Diencephalon (tissue), 1 donor: ENCODE data around the gene RPL31. TPM values are rescaled to one million over a fixed set of nuclear protein-coding genes. Genes with fewer than 3 reads are reported as not detected.

ENCODE experiments used
- total RNA-seq: library from RNA; depleted of rRNA; stranded (reverse); fragments of >200 nt; gene quantifications from one replicate; pipeline ENCODE4 v1.2.3, GENCODE V29; 2014

The RPL31 gene
- total RNA-seq = 1,134 TPM

GRCh38 chr2:101001691-101002561 lies at the start of gene RPL31:
TSS of gene RPL31 (plus strand) at chr2:101002289. CDS start at chr2:101002702, 413 bp downstream.

Other genes with a start within 250 kb of the RPL31 start
- gene NPAS2, start 182.2 kb upstream of the RPL31 start, total RNA-seq = 10.6 TPM
- gene TBC1D8, start 149.1 kb downstream of the RPL31 start, total RNA-seq = 14.5 TPM